ENCODE data around the gene PTX4.

- no peak for TF ChIP-seq CTCF (IDR thresholded peaks at IDR 0.05)
- TF ChIP-seq POLR2A (IDR thresholded peaks at IDR 0.05): no peak
Observed at GRCh38 chr16:1532771-1533170, 44.0 kb upstream of the PTX4 start.
